PC-3 (cell line): ENCODE data around the gene WWC2. TPM values are rescaled to one million over a fixed set of nuclear protein-coding genes. Genes with fewer than 3 reads are reported as not detected.

Experiments used
- ATAC-seq: fragments of 200-7000 bp; cut with Tn5 transposase; 2 replicates; pipeline ENCODE4 v1.9.1; 2020; ENCODE audit warnings: mild to moderate bottlenecking, moderate library complexity
- BruUV-seq: library from RNA; stranded (reverse); fragments of 400-500 nt; replicated peaks from 2 replicates; lab custom pipeline; 2021; lab: Mats Ljungman, UMichigan
- CTCF ChIA-PET: fragments of 300-600 bp; sonication (Branson Sonifier 250); formaldehyde crosslinking; loops from one replicate; lab custom pipeline; 2022; ENCODE audit warnings: antibody characterized with exemption; lab: Charles Lee
- POLR2A ChIA-PET: fragments of 300-600 bp; sonication (Branson Sonifier 250); formaldehyde crosslinking; loops from one replicate; lab custom pipeline; 2022; ENCODE audit warnings: antibody characterized with exemption; ENCODE audit not compliant: unreplicated experiment; lab: Charles Lee
- DNase-seq: peaks from one replicate; pipeline ENCODE4 v3.0.0-alpha.2; 2015
- H2AFZ ChIP-seq: fragments of 300-600 bp; sonication (generic); 2 replicates; pipeline ENCODE4 v1.6.0; 2016; ENCODE audit warnings: antibody characterized with exemption, low read length
- H3F3A ChIP-seq: fragments of 300-600 bp; sonication (generic); one replicate; pipeline ENCODE4 v1.6.0; 2017; ENCODE audit warnings: antibody characterized with exemption, low read length, control low read depth, mild to moderate bottlenecking; ENCODE audit not compliant: unreplicated experiment
- H3K27ac ChIP-seq: fragments of 300-600 bp; sonication (generic); 2 replicates; pipeline ENCODE4 v1.5.1; 2016; ENCODE audit warnings: mild to moderate bottlenecking, low read length
- H3K27me3 ChIP-seq: fragments of 300-600 bp; sonication (generic); 2 replicates; pipeline ENCODE4 v1.6.1; 2016; ENCODE audit warnings: low read length, mixed read lengths
- H3K36me3 ChIP-seq: fragments of 300-600 bp; sonication (generic); 2 replicates; pipeline ENCODE4 v1.6.1; 2016; ENCODE audit warnings: low read depth, mixed run types, low read length, mixed read lengths
- H3K4me1 ChIP-seq: fragments of 300-600 bp; sonication (generic); 2 replicates; pipeline ENCODE4 v1.5.1; 2016; ENCODE audit warnings: low read length; ENCODE audit not compliant: insufficient read depth
- H3K4me2 ChIP-seq: fragments of 300-600 bp; sonication (generic); 2 replicates; pipeline ENCODE4 v1.6.0; 2016; ENCODE audit warnings: low read length
- H3K4me3 ChIP-seq: fragments of 300-600 bp; sonication (generic); 2 replicates; pipeline ENCODE4 v1.5.1; 2016; ENCODE audit warnings: mild to moderate bottlenecking, low read length, mixed read lengths
- H3K79me2 ChIP-seq: fragments of 300-600 bp; sonication (generic); 2 replicates; pipeline ENCODE4 v1.6.1; 2017; ENCODE audit warnings: low read length, mixed read lengths
- H3K9ac ChIP-seq: fragments of 300-600 bp; sonication (generic); 2 replicates; pipeline ENCODE4 v1.6.0; 2016; ENCODE audit warnings: mild to moderate bottlenecking, low read length
- H3K9me2 ChIP-seq: fragments of 300-600 bp; sonication (generic); replicated peaks from 2 replicates; pipeline ENCODE4 v1.6.1; 2016; ENCODE audit warnings: mixed run types, low read length, mixed read lengths
- H3K9me3 ChIP-seq: fragments of 300-600 bp; sonication (generic); 2 replicates; pipeline ENCODE4 v1.6.1; 2016; ENCODE audit warnings: low read length, mixed read lengths
- H4K20me1 ChIP-seq: fragments of 300-600 bp; sonication (generic); 2 replicates; pipeline ENCODE4 v1.6.1; 2016; ENCODE audit warnings: low read length, mixed read lengths
- EZH2 ChIP-seq: fragments of 300-600 bp; sonication (generic); IDR thresholded peaks from one replicate; pipeline ENCODE4 v1.6.1; 2017; ENCODE audit warnings: antibody characterized with exemption, mild to moderate bottlenecking, low read length; ENCODE audit not compliant: unreplicated experiment
- EZH2phosphoT487 ChIP-seq: fragments of 300-600 bp; sonication (generic); IDR thresholded peaks from 2 replicates; pipeline ENCODE4 v1.6.1; 2018; ENCODE audit warnings: mild to moderate bottlenecking, antibody characterized with exemption, low read length, borderline replicate concordance
- intact Hi-C: fragments of 100-400 bp; cut with micrococcal nuclease; formaldehyde crosslinking; loops from 2 replicates; pipeline ENCODE4 v1.9.0; 2023
- total RNA-seq: library from RNA; depleted of rRNA; stranded (reverse); fragments of >200 nt; gene quantifications from 2 replicates; pipeline ENCODE4 v1.2.3, GENCODE V29; 2014
- TF ChIP-seq, protein P1 (sequence below): fragments of 300-600 bp; sonication (generic); conservative IDR thresholded peaks from 2 replicates; pipeline ENCODE4 v1.5.1; 2017; ENCODE audit warnings: antibody characterized with exemption, low read depth, mild to moderate bottlenecking, low read length

Gene WWC2
- total RNA-seq, 1 experiment from 2014 or later: 15.8 TPM

GRCh38 chr4:183180096-183180495, 81.0 kb downstream of the WWC2 start:
- BruUV-seq: no TSS peak
- TF ChIP-seq, protein P1, sequence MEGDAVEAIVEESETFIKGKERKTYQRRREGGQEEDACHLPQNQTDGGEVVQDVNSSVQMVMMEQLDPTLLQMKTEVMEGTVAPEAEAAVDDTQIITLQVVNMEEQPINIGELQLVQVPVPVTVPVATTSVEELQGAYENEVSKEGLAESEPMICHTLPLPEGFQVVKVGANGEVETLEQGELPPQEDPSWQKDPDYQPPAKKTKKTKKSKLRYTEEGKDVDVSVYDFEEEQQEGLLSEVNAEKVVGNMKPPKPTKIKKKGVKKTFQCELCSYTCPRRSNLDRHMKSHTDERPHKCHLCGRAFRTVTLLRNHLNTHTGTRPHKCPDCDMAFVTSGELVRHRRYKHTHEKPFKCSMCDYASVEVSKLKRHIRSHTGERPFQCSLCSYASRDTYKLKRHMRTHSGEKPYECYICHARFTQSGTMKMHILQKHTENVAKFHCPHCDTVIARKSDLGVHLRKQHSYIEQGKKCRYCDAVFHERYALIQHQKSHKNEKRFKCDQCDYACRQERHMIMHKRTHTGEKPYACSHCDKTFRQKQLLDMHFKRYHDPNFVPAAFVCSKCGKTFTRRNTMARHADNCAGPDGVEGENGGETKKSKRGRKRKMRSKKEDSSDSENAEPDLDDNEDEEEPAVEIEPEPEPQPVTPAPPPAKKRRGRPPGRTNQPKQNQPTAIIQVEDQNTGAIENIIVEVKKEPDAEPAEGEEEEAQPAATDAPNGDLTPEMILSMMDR: no peak
- peaks cover 5% of the 10 kb centered on the region; the same call in 1 of the 2 replicates for H4K20me1 ChIP-seq
- intact Hi-C loops: no loop called here
- H3K27me3 ChIP-seq: no peaks in the 10 kb centered on the region
- no peaks in the 10 kb centered on the region for H3K9me2 ChIP-seq
- ChIA-PET CTCF (no interaction called here), POLR2A (no interaction called here)
- H3K36me3 ChIP-seq: no peaks in the 10 kb centered on the region
- no peak overlapping the region for H3K4me3 ChIP-seq
- H3K4me2 ChIP-seq: no peak overlapping the region
- no peak overlapping the region for H3K27ac ChIP-seq
- DNase-seq: no peak
- peaks cover 2% of the 10 kb centered on the region for H3F3A ChIP-seq
- H3K9me3 ChIP-seq: no peaks in the 10 kb centered on the region
- peaks cover 32% of the 10 kb centered on the region for H3K4me1 ChIP-seq
- H2AFZ ChIP-seq: no peak overlapping the region
- peaks cover 41% of the 10 kb centered on the region for H3K79me2 ChIP-seq
- no peak for ATAC-seq
- no peak overlapping the region for H3K9ac ChIP-seq

DNA sequence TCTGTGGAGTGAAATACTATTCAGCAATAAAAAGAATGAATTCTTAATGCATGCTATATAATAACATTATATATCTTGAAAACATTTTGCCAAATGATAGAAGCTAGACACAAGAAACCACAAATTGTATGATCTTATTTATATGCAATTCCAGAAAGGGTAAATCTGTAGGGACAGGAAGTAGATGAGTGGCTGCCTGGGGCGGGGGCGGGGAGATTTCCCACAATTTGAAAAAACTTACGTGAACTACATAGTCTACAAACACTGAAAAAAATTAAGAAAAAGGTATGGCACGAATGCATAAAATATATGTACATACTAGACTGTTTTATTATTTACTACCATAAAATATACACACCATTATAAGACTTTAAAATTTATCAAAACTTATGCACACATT, 81.6 kb downstream of the WWC2 start:
- H3K79me2 ChIP-seq: peaks cover 41% of the 10 kb centered on the region

DNA sequence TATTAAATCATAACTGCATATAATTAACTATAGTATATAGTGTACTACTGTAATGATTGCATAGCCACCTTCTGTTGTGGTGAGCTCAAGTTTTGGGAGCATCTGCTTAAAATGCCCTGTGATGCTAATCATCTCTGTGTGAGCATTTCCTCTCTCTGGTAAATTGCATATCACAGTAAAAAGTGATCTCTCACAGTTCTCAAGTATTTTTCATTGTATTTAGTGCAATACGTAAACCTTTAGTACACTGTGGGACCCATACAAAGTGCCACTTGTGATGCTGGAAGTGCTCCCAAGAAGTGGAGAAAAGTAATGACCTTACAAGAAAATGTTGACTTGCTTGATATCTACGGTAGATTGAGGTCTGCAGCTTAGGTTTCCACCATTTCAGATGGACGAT, 82.0 kb downstream of the WWC2 start:
- no peak overlapping the region for H2AFZ ChIP-seq
- no peaks in the 10 kb centered on the region for H3K9me3 ChIP-seq
- no TSS peak for BruUV-seq
- ATAC-seq (no peak), DNase-seq (no peak)
- TF ChIP-seq EZH2 (no peak), EZH2phosphoT487 (no peak)
- TF ChIP-seq, protein P1: no peak
- H3F3A ChIP-seq: peaks cover 2% of the 10 kb centered on the region
- ChIA-PET POLR2A (no interaction called here), CTCF (no interaction called here)
- intact Hi-C loops: no loop called here
- no peak overlapping the region for H3K4me2 ChIP-seq
- peaks cover 41% of the 10 kb centered on the region for H3K79me2 ChIP-seq
- no peaks in the 10 kb centered on the region for H3K27me3 ChIP-seq
- H3K27ac ChIP-seq: no peak overlapping the region
- no peak overlapping the region for H3K9ac ChIP-seq
- no peaks in the 10 kb centered on the region for H3K9me2 ChIP-seq
- H3K4me3 ChIP-seq: no peak overlapping the region
- peaks cover 23% of the 10 kb centered on the region for H3K4me1 ChIP-seq
- no peaks in the 10 kb centered on the region for H3K36me3 ChIP-seq
- H4K20me1 ChIP-seq: peaks cover 5% of the 10 kb centered on the region; the same call in 1 of the 2 replicates

More for the DNA sequence above, 81.6 kb downstream of the WWC2 start:
- H3K9me3 ChIP-seq: no peaks in the 10 kb centered on the region
- TF ChIP-seq EZH2phosphoT487: no peak
- TF ChIP-seq, protein P1: no peak
- no peak for TF ChIP-seq EZH2
- H2AFZ ChIP-seq: no peak overlapping the region
- no peak for DNase-seq
- peaks cover 2% of the 10 kb centered on the region for H3F3A ChIP-seq
- BruUV-seq: no TSS peak
- H3K27ac ChIP-seq: no peak overlapping the region
- intact Hi-C loops: no loop called here
- CTCF ChIA-PET: no interaction called here
- ATAC-seq: no peak
- no peak overlapping the region for H3K9ac ChIP-seq
- H3K4me2 ChIP-seq: no peak overlapping the region
- H3K4me1 ChIP-seq: peaks cover 27% of the 10 kb centered on the region
- peaks cover 5% of the 10 kb centered on the region; the same call in 1 of the 2 replicates for H4K20me1 ChIP-seq
- H3K9me2 ChIP-seq: no peaks in the 10 kb centered on the region
- no peaks in the 10 kb centered on the region for H3K27me3 ChIP-seq
- H3K36me3 ChIP-seq: no peaks in the 10 kb centered on the region
- H3K4me3 ChIP-seq: no peak overlapping the region
- POLR2A ChIA-PET: no interaction called here
